A549 (cell line): ENCODE results near the gene ZNF768. TPM values are rescaled to one million over a fixed set of nuclear protein-coding genes. Genes with fewer than 3 reads are reported as not detected.

Experiments used
- ATAC-seq, 2 experiments: fragments of 200-7000 bp in 1 of 2; fragments of >200 bp in 1 of 2; cut with Nextera tagmentation in 1 of 2; cut with Tn5 transposase in 1 of 2; 3 replicates each; pipeline versions ENCODE4 v1.8.0 to v1.9.1; 2018 to 2020; ENCODE audit warnings: mild to moderate bottlenecking in 1 of 2, moderate library complexity in 1 of 2
- CTCF ChIA-PET: fragments of 300-600 bp; sonication (Branson Sonifier 250); formaldehyde crosslinking; extraction: SDS; loops from one replicate; lab custom pipeline; 2021; ENCODE audit warnings: antibody characterized with exemption, inconsistent platforms; lab: Yijun Ruan, JAX
- POLR2A ChIA-PET: fragments of 350-600 bp; formaldehyde crosslinking; extraction: SDS; loops from one replicate; lab custom pipeline; 2021; ENCODE audit warnings: antibody characterized with exemption, inconsistent platforms; lab: Yijun Ruan, JAX
- DNase-seq, 2 experiments: peaks; one replicate each; pipeline versions ENCODE4 v3.0.0 to v3.0.0-alpha.2; 2011 to 2016; ENCODE audit warnings: low read depth in 1 of 2, low spot score in 1 of 2
- FAIRE-seq: peaks from 2 replicates; lab custom pipeline; 2011; peaks lifted over from hg19 to GRCh38; lab: Jason Lieb, UNC
- H3K27ac ChIP-seq, 2 experiments: fragments of >200 bp; sonication (Bioruptor Twin); formaldehyde crosslinking; 3 replicates each; pipeline ENCODE4 v1.5.1; 2016 to 2017
- H3K4me1 ChIP-seq: fragments of >200 bp; sonication (Bioruptor Twin); formaldehyde crosslinking; 3 replicates; pipeline ENCODE4 v1.6.1; 2016
- H3K4me2 ChIP-seq: fragments of >200 bp; sonication (Bioruptor Twin); formaldehyde crosslinking; 3 replicates; pipeline ENCODE4 v1.6.1; 2016
- H3K4me3 ChIP-seq: fragments of >200 bp; sonication (Bioruptor Twin); formaldehyde crosslinking; 3 replicates; pipeline ENCODE4 v1.5.1; 2016
- H3K9me3 ChIP-seq: fragments of >200 bp; sonication (Bioruptor Twin); formaldehyde crosslinking; 3 replicates; pipeline ENCODE4 v1.6.1; 2016
- BHLHE40 ChIP-seq: IDR thresholded peaks from 2 replicates; pipeline ENCODE4 v1.6.1; 2012; ENCODE audit warnings: low read depth, low read length, inconsistent platforms
- CBX8 ChIP-seq: fragments of 200-600 bp; sonication (generic); IDR thresholded peaks from 2 replicates; pipeline ENCODE4 v1.6.1; 2016
- CHD2 ChIP-seq: fragments of 150-350 bp; IDR thresholded peaks from 2 replicates; pipeline ENCODE4 v1.6.1; 2014; ENCODE audit warnings: low read length; ENCODE audit not compliant: partially characterized antibody
- EHF ChIP-seq: fragments of 250-450 bp; sonication (Bioruptor Pico); IDR thresholded peaks from 2 replicates; pipeline ENCODE4 v1.5.0; 2020; ENCODE audit warnings: mild to moderate bottlenecking
- EHMT2 ChIP-seq: fragments of 200-600 bp; sonication (generic); IDR thresholded peaks from 2 replicates; pipeline ENCODE4 v1.6.1; 2016; ENCODE audit warnings: antibody characterized with exemption, low read depth, mild to moderate bottlenecking, moderate library complexity
- FOSB ChIP-seq: fragments of 250-450 bp; sonication (Bioruptor Pico); IDR thresholded peaks from 2 replicates; pipeline ENCODE4 v1.5.0; 2020; ENCODE audit warnings: mild to moderate bottlenecking, moderate library complexity
- FOXS1 ChIP-seq: fragments of 250-450 bp; sonication (Bioruptor Pico); IDR thresholded peaks from 2 replicates; pipeline ENCODE4 v1.5.0; 2020; ENCODE audit warnings: mild to moderate bottlenecking, moderate library complexity
- HMGXB4 ChIP-seq: fragments of 250-450 bp; sonication (Bioruptor Pico); IDR thresholded peaks from 2 replicates; pipeline ENCODE4 v1.5.0; 2021; ENCODE audit warnings: mild to moderate bottlenecking, moderate library complexity, borderline replicate concordance
- HOXA7 ChIP-seq: fragments of 250-450 bp; sonication (Bioruptor Pico); IDR thresholded peaks from 2 replicates; pipeline ENCODE4 v1.5.0; 2020; ENCODE audit warnings: mild to moderate bottlenecking, moderate library complexity
- HOXB13 ChIP-seq: fragments of 250-450 bp; sonication (Bioruptor Pico); IDR thresholded peaks from 2 replicates; pipeline ENCODE4 v1.5.0; 2020; ENCODE audit warnings: low read depth, mild to moderate bottlenecking, moderate library complexity
- JUN ChIP-seq, 2 experiments: fragments of >200 bp; sonication (Bioruptor Twin); formaldehyde crosslinking; IDR thresholded peaks; 2 replicates in 1 of 2; 3 replicates in 1 of 2; pipeline ENCODE4 v1.6.1; 2016 to 2017
- KDM1A ChIP-seq: fragments of 200-600 bp; sonication (generic); IDR thresholded peaks from 2 replicates; pipeline ENCODE4 v1.6.1; 2016; ENCODE audit warnings: low read depth, mild to moderate bottlenecking
- MAZ ChIP-seq: fragments of 150-350 bp; IDR thresholded peaks from 2 replicates; pipeline ENCODE4 v1.6.1; 2014; ENCODE audit warnings: antibody characterized with exemption, low read depth, low read length, borderline replicate concordance
- RAD21 ChIP-seq, 2 experiments: fragments of >200 bp in 1 of 2; sonication (Bioruptor Twin) in 1 of 2; formaldehyde crosslinking in 1 of 2; IDR thresholded peaks in 1 of 2; conservative IDR thresholded peaks in 1 of 2; 2 replicates in 1 of 2; 3 replicates in 1 of 2; pipeline ENCODE4 v1.6.1; 2012 to 2018; ENCODE audit warnings: inconsistent platforms in 1 of 2
- REST ChIP-seq: fragments of 200-600 bp; sonication (generic); IDR thresholded peaks from 2 replicates; pipeline ENCODE4 v1.6.1; 2016; ENCODE audit warnings: antibody characterized with exemption, mild to moderate bottlenecking, moderate library complexity
- RFX5 ChIP-seq: fragments of 450-650 bp; IDR thresholded peaks from 2 replicates; pipeline ENCODE4 v1.7.1; 2014; ENCODE audit warnings: antibody characterized with exemption, mild to moderate bottlenecking, moderate library complexity
- SMC3 ChIP-seq: fragments of >200 bp; sonication (Bioruptor Twin); formaldehyde crosslinking; IDR thresholded peaks from 3 replicates; pipeline ENCODE4 v1.6.1; 2018; ENCODE audit warnings: inconsistent platforms
- TP53 ChIP-seq: fragments of 250-450 bp; sonication (Bioruptor Pico); IDR thresholded peaks from 2 replicates; pipeline ENCODE4 v1.5.0; 2021; ENCODE audit warnings: mild to moderate bottlenecking, moderate library complexity
- ZC3H11A ChIP-seq: fragments of 450-650 bp; IDR thresholded peaks from 2 replicates; pipeline ENCODE4 v1.6.1; 2014; ENCODE audit warnings: antibody characterized with exemption, mild to moderate bottlenecking
- ZSCAN20 ChIP-seq: fragments of 250-450 bp; sonication (Bioruptor Pico); IDR thresholded peaks from 2 replicates; pipeline ENCODE4 v1.8.0; 2022; ENCODE audit warnings: mild to moderate bottlenecking, moderate library complexity
- WGBS: methylation state at CpG from one replicate; pipeline ENCODE4 v1.1.6; 2017; ENCODE audit errors: missing lambda C conversion rate; 5-methylcytosine and 5-hydroxymethylcytosine counted together
- polyA plus RNA-seq, 4 experiments: library from polyadenylated mRNA; depleted of rRNA in 3 of 4; stranded (reverse); fragments of >200 nt; fragmentation: RNase III in 1 of 4; extraction: RNeasy Plus Mini Kit Qiagen cat#74134 plus additional on column Dnase treatment in 1 of 4; gene quantifications; 2 replicates in 3 of 4; 3 replicates in 1 of 4; pipeline ENCODE4 v1.2.3, GENCODE V29; 2011 to 2017
- TF ChIP-seq, protein P1 (sequence below): fragments of 250-450 bp; sonication (Bioruptor Pico); IDR thresholded peaks from 2 replicates; pipeline ENCODE4 v1.5.0; 2020; ENCODE audit warnings: low read depth, mild to moderate bottlenecking, moderate library complexity
- TF ChIP-seq, protein P2 (sequence below): fragments of >200 bp; sonication (Bioruptor Twin); formaldehyde crosslinking; IDR thresholded peaks from 2 replicates; pipeline ENCODE4 v1.6.1; 2016

Gene ZNF768
- polyA plus RNA-seq, 2 of the 4 experiments (the other 2 are of a cell fraction) = 17.0 to 33.6 TPM

DNA sequence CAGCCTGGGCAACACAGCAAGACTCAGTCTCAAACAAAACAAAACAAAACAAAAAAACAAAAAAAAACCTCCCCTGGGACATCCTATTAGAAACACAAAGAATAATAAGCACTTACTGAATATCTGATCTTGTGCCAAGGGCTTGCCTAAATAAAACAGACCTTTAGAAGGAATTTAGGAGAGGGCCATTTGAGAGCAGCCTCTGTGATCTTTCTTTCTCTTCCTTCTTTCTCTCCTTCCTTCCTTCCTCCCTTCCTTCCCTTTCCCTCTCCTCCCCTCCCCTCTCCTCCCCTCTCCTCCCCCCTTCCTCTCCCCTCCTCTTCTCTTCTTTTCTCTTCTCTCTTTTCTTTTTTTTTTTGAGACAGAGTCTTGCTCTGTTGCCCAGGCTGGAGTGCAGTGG, 41.5 kb downstream of the ZNF768 start (continued):
- TF ChIP-seq HMGXB4 (CRISPR knock-in tag) (no peak), RFX5 (no peak), RAD21 (conservative IDR thresholded peaks at IDR 0.05 in 1 of 2, IDR thresholded peaks at IDR 0.05 in 1 of 2) (no peak), ZSCAN20 (no peak), EHF (CRISPR knock-in tag) (no peak), REST (no peak)
- TF ChIP-seq, protein P1, sequence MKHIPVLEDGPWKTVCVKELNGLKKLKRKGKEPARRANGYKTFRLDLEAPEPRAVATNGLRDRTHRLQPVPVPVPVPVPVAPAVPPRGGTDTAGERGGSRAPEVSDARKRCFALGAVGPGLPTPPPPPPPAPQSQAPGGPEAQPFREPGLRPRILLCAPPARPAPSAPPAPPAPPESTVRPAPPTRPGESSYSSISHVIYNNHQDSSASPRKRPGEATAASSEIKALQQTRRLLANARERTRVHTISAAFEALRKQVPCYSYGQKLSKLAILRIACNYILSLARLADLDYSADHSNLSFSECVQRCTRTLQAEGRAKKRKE (CRISPR knock-in tag) = no peak

GRCh38 chr16:30482366-30482765, 44.0 kb downstream of the ZNF768 start:
- WGBS = 61% methylated on average over 3 of the region's 3 CpGs
- TF ChIP-seq HOXA7 (CRISPR knock-in tag) (no peak), TP53 (no peak), SMC3 (no peak), FOSB (CRISPR knock-in tag) (no peak), RAD21 (conservative IDR thresholded peaks at IDR 0.05 in 1 of 2, IDR thresholded peaks at IDR 0.05 in 1 of 2) (peak in 1 of 2 experiments; percentile 8; a peak in 1 of 5 replicates)
- DNase-seq (peak in 1 of 2 experiments; percentile 28), FAIRE-seq (no peak), ATAC-seq (peak; percentile 73 to 76; a peak in 4 of 6 replicates)
- Histone ChIP-seq H3K4me1 (no peaks in the 10 kb centered on the region), H3K4me2 (no peak overlapping the region), H3K27ac (no peak overlapping the region), H3K4me3 (no peak overlapping the region), H3K9me3 (no peaks in the 10 kb centered on the region)
- ChIA-PET CTCF (interaction anchor here (0.8 to 1.9 kb wide), 3 partner anchors 9 to 13 kb away, joined by 3 to 5 read pairs (median 4); no protein-coding TSS in a partner anchor), POLR2A (no interaction called here)

GRCh38 chr16:30481381-30481780, 45.0 kb downstream of the ZNF768 start:
- ChIA-PET POLR2A (interaction anchor here (0.7 kb wide), 1 partner anchor 225 kb away, joined by 7 read pairs; no protein-coding TSS in a partner anchor), CTCF (interaction anchor here (0.8 to 1.9 kb wide), 7 partner anchors 10 to 72 kb away, joined by 3 to 5 read pairs (median 4); no protein-coding TSS in a partner anchor)
- WGBS = 82% methylated on average over 5 of the region's 5 CpGs
- Histone ChIP-seq H3K4me2 (no peak overlapping the region), H3K27ac (no peak overlapping the region)
- DNase-seq (no peak), FAIRE-seq (no peak)
- no peak for TF ChIP-seq CHD2
- TF ChIP-seq EHMT2 = no peak
- TF ChIP-seq TP53 = no peak
- TF ChIP-seq FOXS1 (CRISPR knock-in tag) = no peak
- TF ChIP-seq, protein P2, sequence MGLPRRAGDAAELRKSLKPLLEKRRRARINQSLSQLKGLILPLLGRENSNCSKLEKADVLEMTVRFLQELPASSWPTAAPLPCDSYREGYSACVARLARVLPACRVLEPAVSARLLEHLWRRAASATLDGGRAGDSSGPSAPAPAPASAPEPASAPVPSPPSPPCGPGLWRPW = no peak
- no peak for TF ChIP-seq JUN (IDR thresholded peaks at IDR 0.05)
- TF ChIP-seq MAZ = no peak
- TF ChIP-seq HOXA7 (CRISPR knock-in tag) = no peak
- TF ChIP-seq BHLHE40 = no peak
- no peak for TF ChIP-seq CBX8
- no peak for TF ChIP-seq KDM1A
- TF ChIP-seq ZC3H11A = no peak
- TF ChIP-seq HOXB13 = no peak
- TF ChIP-seq, protein P1 (CRISPR knock-in tag) = no peak
- TF ChIP-seq, all 56 proteins: peak for 0
- H3K9me3 ChIP-seq = no peaks in the 10 kb centered on the region
- no peak for ATAC-seq
- H3K4me1 ChIP-seq = no peaks in the 10 kb centered on the region
- no peak overlapping the region for H3K4me3 ChIP-seq
